Mesendoderm (in vitro differentiated cells): ENCODE data around the gene CRABP1.
A peak's percentile ranks its signal among the peaks of the same experiment; 100 is the strongest.

Experiments
- DNase-seq: peaks from one replicate; pipeline ENCODE4 v3.0.0; 2013
- H2AK5ac ChIP-seq: 2 replicates; pipeline ENCODE4 v1.6.1; 2013; ENCODE audit warnings: low read length, inconsistent platforms
- H2BK120ac ChIP-seq: 2 replicates; pipeline ENCODE4 v1.6.1; 2013; ENCODE audit warnings: low read depth, mild to moderate bottlenecking, low read length, moderate library complexity, mixed read lengths
- H2BK15ac ChIP-seq: replicated peaks from 2 replicates; pipeline ENCODE4 v1.6.1; 2013; ENCODE audit warnings: low read depth, mild to moderate bottlenecking, moderate library complexity
- H2BK5ac ChIP-seq: 2 replicates; pipeline ENCODE4 v1.6.1; 2013; ENCODE audit warnings: low read length, inconsistent platforms
- H3K18ac ChIP-seq: 2 replicates; pipeline ENCODE4 v1.6.1; 2013; ENCODE audit warnings: mild to moderate bottlenecking, low read length, mixed read lengths
- H3K23ac ChIP-seq: one replicate; pipeline ENCODE4 v1.6.1; 2013; ENCODE audit warnings: low read length
- H3K27ac ChIP-seq: 2 replicates; pipeline ENCODE4 v1.5.1; 2013; ENCODE audit warnings: low read depth, mild to moderate bottlenecking, inconsistent platforms, low read length, moderate library complexity
- H3K27me3 ChIP-seq: 2 replicates; pipeline ENCODE4 v1.6.1; 2013; ENCODE audit warnings: low read length, control low read depth, mild to moderate bottlenecking, inconsistent platforms; ENCODE audit not compliant: insufficient read depth, poor library complexity
- H3K36me3 ChIP-seq: 2 replicates; pipeline ENCODE4 v1.6.1; 2013; ENCODE audit warnings: low read length, inconsistent platforms; ENCODE audit not compliant: control insufficient read depth, insufficient read depth
- H3K4ac ChIP-seq: one replicate; pipeline ENCODE4 v1.6.1; 2013; ENCODE audit warnings: low read depth, mild to moderate bottlenecking, low read length, moderate library complexity
- H3K4me1 ChIP-seq: 2 replicates; pipeline ENCODE4 v1.6.1; 2013; ENCODE audit warnings: low read depth, low read length, inconsistent platforms; ENCODE audit not compliant: control insufficient read depth
- H3K4me2 ChIP-seq: 2 replicates; pipeline ENCODE4 v1.6.1; 2013; ENCODE audit warnings: low read length
- H3K4me3 ChIP-seq: 2 replicates; pipeline ENCODE4 v1.5.1; 2013; ENCODE audit warnings: mild to moderate bottlenecking, low read length
- H3K56ac ChIP-seq: one replicate; pipeline ENCODE4 v1.6.1; 2013; ENCODE audit warnings: low read length
- H3K79me1 ChIP-seq: 2 replicates; pipeline ENCODE4 v1.6.1; 2013; ENCODE audit warnings: low read length, inconsistent platforms
- H3K79me2 ChIP-seq: 2 replicates; pipeline ENCODE4 v1.6.1; 2013; ENCODE audit warnings: mild to moderate bottlenecking, low read length; ENCODE audit not compliant: control insufficient read depth, insufficient read depth
- H3K9ac ChIP-seq: 2 replicates; pipeline ENCODE4 v1.6.1; 2013; ENCODE audit warnings: low read length, inconsistent platforms
- H4K5ac ChIP-seq: one replicate; pipeline ENCODE4 v1.6.1; 2013; ENCODE audit warnings: low read length
- H4K8ac ChIP-seq: one replicate; pipeline ENCODE4 v1.6.1; 2013; ENCODE audit warnings: low read depth, mild to moderate bottlenecking, control low read depth, low read length, moderate library complexity
- WGBS: extraction: QIAGEN DNeasy Blood & Tissue Kit; methylation state at CpG from one replicate; pipeline ENCODE4 v1.1.7; 2013; ENCODE audit warnings: low lambda C conversion rate, missing lambda C conversion rate; ENCODE audit not compliant: insufficient coverage; ENCODE audit errors: extremely low coverage; 5-methylcytosine and 5-hydroxymethylcytosine counted together

CRABP1 gene

GRCh38 chr15:78314181-78314581 is 26.0 kb upstream of the CRABP1 start:
- Histone ChIP-seq H3K4me2 (no peak overlapping the region), H3K36me3 (no peaks in the 10 kb centered on the region), H2BK120ac (no peak overlapping the region), H3K27me3 (no peaks in the 10 kb centered on the region), H3K4ac (no peak overlapping the region), H4K5ac (no peak overlapping the region), H3K9ac (no peak overlapping the region), H2AK5ac (no peak overlapping the region), H2BK5ac (no peak overlapping the region), H3K4me1 (peaks cover 2% of the 10 kb centered on the region), H3K27ac (no peak overlapping the region), H3K56ac (peak overlapping the region; percentile 15), H4K8ac (no peak overlapping the region), H3K23ac (no peak overlapping the region), H2BK15ac (no peak overlapping the region), H3K79me2 (no peaks in the 10 kb centered on the region), H3K4me3 (no peak overlapping the region), H3K18ac (no peak overlapping the region), H3K79me1 (no peaks in the 10 kb centered on the region)
- no CpG with 5 or more reads among the region's 7 CpGs for WGBS
- DNase-seq = no peak

GRCh38 chr15:78315686-78316282 is 24.4 kb upstream of the CRABP1 start:
- Histone ChIP-seq H2AK5ac (no peak overlapping the region), H3K79me2 (no peaks in the 10 kb centered on the region), H3K36me3 (no peaks in the 10 kb centered on the region), H2BK5ac (no peak overlapping the region), H3K4ac (no peak overlapping the region), H3K4me3 (no peak overlapping the region), H3K18ac (no peak overlapping the region), H3K23ac (no peak overlapping the region), H3K27ac (no peak overlapping the region), H3K4me2 (no peak overlapping the region), H3K4me1 (peaks cover 4% of the 10 kb centered on the region), H4K5ac (no peak overlapping the region), H4K8ac (no peak overlapping the region), H3K56ac (no peak overlapping the region), H2BK120ac (no peak overlapping the region), H3K9ac (no peak overlapping the region), H2BK15ac (no peak overlapping the region), H3K27me3 (no peaks in the 10 kb centered on the region), H3K79me1 (no peaks in the 10 kb centered on the region)
- no CpG with 5 or more reads among the region's 7 CpGs for WGBS
- DNase-seq = peak; percentile 88

GRCh38 chr15:78316283-78317083 is 23.7 kb upstream of the CRABP1 start:
- Histone ChIP-seq H3K27ac (no peak overlapping the region), H3K4ac (no peak overlapping the region), H3K79me1 (no peaks in the 10 kb centered on the region), H2AK5ac (no peak overlapping the region), H4K5ac (peak overlapping the region; percentile 21), H3K4me2 (no peak overlapping the region), H3K18ac (no peak overlapping the region), H3K56ac (peak overlapping the region; percentile 76), H4K8ac (no peak overlapping the region), H2BK5ac (no peak overlapping the region), H3K23ac (no peak overlapping the region), H3K36me3 (no peaks in the 10 kb centered on the region), H2BK15ac (no peak overlapping the region), H3K27me3 (no peaks in the 10 kb centered on the region), H3K4me3 (no peak overlapping the region), H3K79me2 (no peaks in the 10 kb centered on the region), H3K9ac (peak overlapping the region; percentile 3), H2BK120ac (no peak overlapping the region), H3K4me1 (peaks cover 4% of the 10 kb centered on the region)
- no CpG with 5 or more reads among the region's 17 CpGs for WGBS
- DNase-seq = peak; percentile 35

- no peaks in the 10 kb centered on the region for H3K79me2 ChIP-seq
- H3K36me3 ChIP-seq = no peaks in the 10 kb centered on the region
- H3K56ac ChIP-seq = peak overlapping the region; percentile 76
- peaks cover 11% of the 10 kb centered on the region for H3K4me1 ChIP-seq
- no peak overlapping the region for H3K4me2 ChIP-seq
- no peak overlapping the region for H2BK15ac ChIP-seq
- no peak overlapping the region for H3K18ac ChIP-seq
- H3K9ac ChIP-seq = no peak overlapping the region
- no peak overlapping the region for H4K8ac ChIP-seq
- H3K79me1 ChIP-seq = no peaks in the 10 kb centered on the region
- no peak overlapping the region for H4K5ac ChIP-seq
- H2BK120ac ChIP-seq = no peak overlapping the region
- no peak overlapping the region for H3K4ac ChIP-seq
- H3K4me3 ChIP-seq = no peak overlapping the region
- no peak overlapping the region for H3K27ac ChIP-seq
- no peak overlapping the region for H2AK5ac ChIP-seq
- no peak for DNase-seq
- no peak overlapping the region for H3K23ac ChIP-seq
- no peak overlapping the region for H2BK5ac ChIP-seq
- WGBS = no CpG with 5 or more reads among the region's 8 CpGs
- H3K27me3 ChIP-seq = no peaks in the 10 kb centered on the region
Observed at GRCh38 chr15:78317145-78317836, 22.9 kb upstream of the CRABP1 start.

- H2BK15ac ChIP-seq = no peak overlapping the region
- H3K4ac ChIP-seq = no peak overlapping the region
- no peak overlapping the region for H3K4me3 ChIP-seq
- no peak overlapping the region for H3K27ac ChIP-seq
- no peak overlapping the region for H3K9ac ChIP-seq
- no peak overlapping the region for H3K4me2 ChIP-seq
- peaks cover 16% of the 10 kb centered on the region for H3K4me1 ChIP-seq
- no peak overlapping the region for H4K8ac ChIP-seq
- no peak overlapping the region for H3K18ac ChIP-seq
- no peak overlapping the region for H4K5ac ChIP-seq
- DNase-seq = no peak
- no peaks in the 10 kb centered on the region for H3K27me3 ChIP-seq
- H2AK5ac ChIP-seq = no peak overlapping the region
- H2BK5ac ChIP-seq = no peak overlapping the region
- no peaks in the 10 kb centered on the region for H3K79me1 ChIP-seq
- H3K56ac ChIP-seq = peak overlapping the region; percentile 39
- no peaks in the 10 kb centered on the region for H3K36me3 ChIP-seq
- WGBS = no CpG with 5 or more reads among the region's 10 CpGs
- no peak overlapping the region for H3K23ac ChIP-seq
- no peak overlapping the region for H2BK120ac ChIP-seq
- H3K79me2 ChIP-seq = no peaks in the 10 kb centered on the region
Observed at GRCh38 chr15:78319588-78319987, 20.6 kb upstream of the CRABP1 start.
